Glomerular visceral epithelial cell (primary cell): ENCODE measurements around the gene OR2J3.
"Not testable (repeated sequence)": the region's sequence is repeated elsewhere in the genome, so short reads cannot be mapped to it uniquely, and the experiment has no call there.

Experiments used
- DNase-seq: peaks from one replicate; pipeline ENCODE4 v3.0.0-alpha.2; 2016; ENCODE audit errors: extremely low spot score

Gene OR2J3

DNA sequence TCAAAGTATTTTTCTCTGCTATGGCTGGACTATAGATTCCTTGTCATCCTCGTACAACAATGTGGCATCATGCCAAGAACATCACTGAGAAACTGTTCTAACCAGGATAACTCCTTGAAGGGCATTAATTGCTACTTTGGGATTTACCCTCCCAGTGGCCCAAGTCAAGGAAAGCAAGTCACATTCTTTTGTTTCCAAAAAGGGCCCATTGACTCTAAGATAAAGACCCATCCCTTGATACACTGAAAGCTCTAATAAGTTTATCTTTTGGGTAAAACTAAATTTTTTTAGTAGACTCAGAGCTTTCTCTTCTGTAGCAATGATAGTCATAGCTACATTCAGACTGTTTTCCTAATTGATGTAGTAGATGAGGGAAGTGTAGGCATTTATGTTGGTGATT, at the start of gene OR2J3:
Gene OR2J3 (plus strand): TSS at position 301 of the 400 bp plus-strand sequence. CDS start 3,833 bp downstream, outside the sequence.
- no peak for DNase-seq

DNA sequence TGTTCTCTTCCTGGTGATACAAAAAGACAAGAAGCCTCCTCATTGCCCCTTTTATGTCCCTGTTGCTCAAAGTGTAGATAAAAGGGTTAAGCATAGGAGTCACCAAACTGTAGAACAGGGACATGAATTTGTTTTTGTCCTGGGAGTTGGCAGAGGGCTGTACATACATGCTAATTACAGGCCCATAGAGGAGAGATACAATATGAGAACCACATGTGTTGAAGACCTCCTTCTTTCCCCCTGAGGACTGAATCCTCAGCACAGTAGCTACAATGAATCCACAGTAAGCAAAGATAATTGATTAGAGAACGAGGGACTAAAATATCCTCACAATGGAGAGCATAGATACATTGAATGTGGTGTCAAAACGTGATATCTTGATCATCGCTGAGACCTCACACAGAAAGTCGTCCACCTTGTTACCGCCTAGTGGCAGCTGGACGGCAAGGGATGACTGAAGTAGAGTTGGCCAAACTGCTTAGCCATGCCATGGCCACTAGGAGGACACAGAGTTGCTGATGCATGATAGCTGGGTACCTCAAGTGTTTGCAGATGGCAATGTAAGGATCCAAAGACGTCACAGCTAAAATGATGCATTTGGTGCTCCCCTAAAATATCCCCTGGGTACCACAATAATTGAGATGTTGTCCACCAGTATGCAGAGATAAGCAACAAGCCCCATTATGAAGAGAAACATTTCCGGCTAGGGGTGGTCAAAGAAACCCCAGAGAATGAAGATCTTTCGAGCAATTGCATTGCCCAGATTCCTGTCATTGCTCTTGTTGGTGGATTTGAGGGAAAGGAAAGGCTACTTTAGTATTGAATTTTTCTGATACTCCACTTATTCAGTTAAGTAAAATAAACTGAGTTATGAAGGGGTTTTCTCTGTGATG, 35.8 kb upstream of the OR2J3 start:
- peak; percentile 26 for DNase-seq

DNA sequence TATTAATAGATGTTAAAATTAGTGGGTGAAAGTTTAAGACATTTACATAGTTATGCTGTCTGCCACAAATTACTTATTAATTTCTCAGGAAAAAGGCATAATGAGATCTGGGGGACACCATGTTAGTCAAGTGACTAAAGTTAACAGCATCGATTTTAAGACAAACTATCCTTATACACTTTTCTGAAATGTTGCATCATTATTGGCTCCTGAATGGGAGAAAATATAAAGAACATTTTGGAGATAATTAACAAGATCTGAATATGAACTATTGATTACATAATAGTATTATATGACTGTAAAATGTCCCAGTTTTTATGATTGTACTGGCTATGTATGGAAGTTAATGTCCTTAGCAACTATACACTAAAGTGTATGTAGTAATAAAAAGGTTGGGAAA, 28.7 kb upstream of the OR2J3 start:
- no peak for DNase-seq

DNA sequence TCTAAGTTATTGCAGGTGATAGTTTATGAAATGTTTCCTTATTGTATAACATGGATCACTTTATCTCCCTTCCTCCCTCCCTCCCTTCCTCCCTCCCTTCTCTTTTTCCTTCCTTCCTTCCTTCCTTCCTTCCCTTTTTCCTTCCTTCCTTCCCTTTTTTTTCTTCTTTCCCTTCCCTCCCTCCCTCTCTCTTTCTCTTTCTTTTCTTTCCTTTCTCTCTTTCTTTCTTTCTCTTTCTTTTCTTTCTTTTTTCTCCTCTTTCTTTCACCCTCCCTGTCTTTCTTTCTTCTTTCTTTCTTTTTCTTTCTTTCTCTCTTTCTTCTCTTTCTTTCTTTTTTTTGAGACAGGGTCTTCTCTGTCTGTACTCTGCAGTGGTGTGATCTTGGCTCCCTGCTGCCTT, 26.5 kb upstream of the OR2J3 start:
- DNase-seq, result no peak

DNA sequence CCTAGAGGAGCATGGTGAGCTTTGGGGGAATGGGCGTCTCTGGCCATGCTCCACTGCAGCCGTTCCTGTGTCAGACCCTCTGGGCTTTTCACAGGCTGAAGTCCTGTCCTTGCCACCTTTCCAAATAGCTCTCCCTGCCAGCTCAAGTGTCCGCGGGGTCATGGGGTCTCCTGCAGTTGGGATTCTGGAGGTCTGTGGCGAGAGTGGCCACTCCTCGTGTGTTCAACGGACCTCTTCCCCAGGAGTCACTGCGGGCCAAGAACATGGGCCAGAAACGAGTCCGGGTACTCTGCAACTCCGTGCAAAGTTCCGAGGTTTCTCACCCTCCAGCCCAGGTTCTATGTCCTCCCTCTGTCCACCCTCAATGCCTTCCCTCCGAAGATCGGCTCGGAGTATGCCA, 25.4 kb upstream of the OR2J3 start:
- DNase-seq, result no peak

DNA sequence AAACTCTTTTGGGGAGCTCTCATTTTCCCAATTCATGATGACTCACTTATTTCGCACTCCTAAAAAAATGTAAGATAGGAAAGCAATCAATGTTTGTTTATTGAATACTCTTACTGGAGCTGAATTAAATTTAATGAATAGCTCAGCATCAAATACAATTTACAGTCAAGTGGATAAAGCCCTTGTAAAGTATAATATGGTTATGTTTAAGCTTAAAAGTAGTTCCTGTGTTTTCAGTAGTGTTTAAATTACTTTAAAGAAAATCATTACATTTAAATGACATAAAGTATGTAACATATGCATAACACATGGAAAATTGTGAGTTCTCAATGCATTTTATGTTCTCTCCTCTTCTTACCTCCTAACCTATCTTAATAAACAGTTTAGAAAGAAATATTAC, 20.6 kb upstream of the OR2J3 start, which contains the start of gene OR2B3:
Gene OR2B3 (minus strand): TSS at position 101 of the 400 bp plus-strand sequence. CDS start 65 bp downstream, at position 36.
- no peak for DNase-seq

DNA sequence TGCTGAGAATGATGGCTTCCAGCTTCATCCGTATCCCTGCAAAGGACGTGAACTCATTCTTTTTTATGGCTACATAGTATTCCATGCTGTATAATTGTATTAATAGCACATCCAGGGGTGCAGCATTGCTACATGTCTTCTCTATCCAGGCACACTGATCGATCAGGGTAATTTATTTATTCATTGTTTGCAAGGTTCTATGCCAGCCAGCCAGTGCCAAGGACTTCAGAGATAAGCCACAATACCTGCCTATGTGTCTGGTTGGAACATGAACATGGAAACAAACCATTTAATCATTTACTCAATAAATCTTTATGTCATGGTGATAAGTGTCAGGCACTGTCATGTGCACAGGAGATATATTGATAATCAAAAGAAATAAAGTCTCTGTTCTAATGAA, 14.9 kb upstream of the OR2J3 start:
- DNase-seq, result no peak

DNA sequence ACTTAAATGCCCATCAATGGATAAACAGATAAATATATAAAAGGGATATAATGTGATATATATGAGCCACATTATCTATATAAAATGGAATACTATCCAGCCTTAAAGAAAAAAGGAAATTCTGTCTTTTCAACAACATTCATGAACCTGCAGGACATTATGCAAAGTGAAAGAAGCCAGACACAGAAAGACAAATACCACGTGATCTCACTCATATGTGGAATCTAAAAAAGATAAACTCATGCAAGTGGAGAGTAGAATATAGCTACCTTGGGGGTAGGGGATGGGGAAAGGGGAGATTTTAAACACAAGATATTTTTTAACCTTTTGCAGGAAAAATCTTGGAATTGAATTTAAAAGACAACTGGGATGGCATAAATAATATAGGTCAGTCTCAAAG, 10.1 kb upstream of the OR2J3 start:
- DNase-seq, result no peak

DNA sequence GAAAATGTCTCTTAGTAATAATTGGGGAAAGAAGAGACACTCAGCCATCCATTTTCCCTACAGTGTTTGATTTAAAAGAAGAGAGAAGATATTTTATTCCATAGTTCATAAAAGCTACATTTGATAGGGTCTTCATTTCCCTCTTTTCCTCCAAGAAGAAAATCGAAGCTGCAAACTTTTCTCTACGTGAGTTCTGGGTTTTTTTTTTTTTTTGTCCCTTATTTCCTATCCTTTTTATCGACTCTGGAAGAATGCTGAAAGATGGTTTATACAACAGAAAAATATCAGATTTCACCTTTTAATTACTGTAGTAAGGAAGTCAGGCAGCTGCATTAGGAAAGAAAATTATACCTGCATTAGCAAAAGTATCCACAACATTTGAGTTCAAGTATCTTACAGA, 8.7 kb upstream of the OR2J3 start, which contains the start of gene OR2J1:
Gene OR2J1 (plus strand): TSS at position 301 of the 400 bp plus-strand sequence. CDS start 1,453 bp downstream, outside the sequence.
- DNase-seq, result no peak

DNA sequence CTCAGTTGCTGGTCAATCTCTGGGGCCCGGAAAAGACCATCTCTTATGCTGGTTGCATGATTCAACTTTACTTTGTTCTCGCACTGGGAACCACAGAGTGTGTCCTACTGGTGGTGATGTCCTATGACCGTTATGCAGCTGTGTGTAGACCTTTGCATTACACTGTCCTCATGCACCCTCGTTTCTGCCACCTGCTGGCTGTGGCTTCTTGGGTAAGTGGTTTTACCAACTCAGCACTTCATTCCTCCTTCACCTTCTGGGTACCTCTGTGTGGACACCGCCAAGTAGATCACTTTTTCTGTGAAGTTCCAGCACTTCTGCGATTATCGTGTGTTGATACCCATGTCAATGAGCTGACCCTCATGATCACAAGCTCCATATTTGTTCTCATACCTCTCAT, 4.3 kb downstream of the OR2J3 start:
- no peak for DNase-seq

DNA sequence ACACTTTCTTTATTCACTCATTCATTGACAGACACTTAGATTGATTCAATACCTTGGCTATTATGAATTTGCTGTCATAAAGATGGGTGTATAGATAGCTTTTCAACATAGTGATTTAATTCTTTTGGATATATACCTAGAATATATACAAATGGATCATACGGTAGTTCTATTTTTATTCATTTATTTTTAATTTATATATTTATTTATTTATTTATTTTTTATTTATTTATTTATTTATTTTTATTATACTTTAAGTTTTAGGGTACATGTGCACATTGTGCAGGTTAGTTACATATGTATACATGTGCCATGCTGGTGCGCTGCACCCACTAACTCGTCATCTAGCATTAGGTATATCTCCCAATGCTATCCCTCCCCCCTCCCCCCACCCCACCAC, 7.1 kb downstream of the OR2J3 start:
- DNase-seq, result not testable (repeated sequence)

DNA sequence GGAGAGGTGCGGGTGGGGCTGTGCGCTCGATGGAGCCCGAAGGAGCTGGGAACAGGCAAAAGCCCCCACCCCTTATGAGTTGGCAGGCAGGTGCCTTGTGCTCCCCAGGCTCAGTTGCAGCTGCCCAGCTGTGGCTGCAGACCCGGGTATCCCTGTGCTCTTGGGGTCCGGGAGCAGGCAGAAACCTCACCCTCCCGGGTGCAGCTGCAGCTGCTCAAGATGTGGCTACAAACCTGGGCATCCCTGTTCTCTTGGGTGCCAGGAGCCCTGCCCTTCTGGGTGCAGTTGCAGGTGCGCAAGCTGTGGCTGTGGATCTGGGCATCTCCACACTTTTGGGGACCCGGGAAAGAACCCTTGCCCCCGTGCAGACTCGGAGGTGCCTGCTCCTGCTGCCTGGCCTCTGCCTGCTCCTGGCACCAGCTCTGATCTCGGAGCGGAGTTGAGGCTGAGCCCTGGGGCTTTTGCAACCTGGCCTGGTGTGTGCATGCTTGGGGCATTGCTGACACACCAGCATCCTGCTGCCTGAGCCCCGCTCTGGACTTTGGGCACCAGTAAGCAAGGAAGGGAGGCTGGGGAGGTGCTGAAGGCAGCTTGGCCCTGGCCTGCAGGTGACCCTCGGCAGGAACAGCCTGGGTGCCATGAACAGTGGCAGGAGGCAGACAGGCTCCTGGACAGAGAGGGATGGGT, 21.6 kb downstream of the OR2J3 start:
- no peak for DNase-seq

DNA sequence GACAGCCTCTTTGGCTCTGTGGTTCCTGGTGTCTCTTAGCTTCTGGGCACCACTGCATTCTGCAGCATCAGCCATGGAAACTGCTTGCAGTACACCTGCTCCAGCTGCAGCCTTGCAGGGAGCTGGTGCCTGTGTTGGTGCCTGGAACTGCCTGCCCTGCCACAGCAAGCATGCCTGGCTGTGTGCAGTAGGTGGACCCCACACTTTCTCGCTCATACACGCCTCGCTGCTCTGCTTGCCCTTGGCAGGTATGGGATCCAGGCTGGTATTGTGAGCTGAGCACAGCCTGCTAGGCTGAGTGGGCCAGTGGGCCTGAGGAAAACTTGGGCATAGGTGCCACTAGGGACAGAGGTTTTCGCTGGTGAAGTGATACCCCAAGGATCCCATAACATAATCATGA, 22.8 kb downstream of the OR2J3 start:
- DNase-seq, result no peak

DNA sequence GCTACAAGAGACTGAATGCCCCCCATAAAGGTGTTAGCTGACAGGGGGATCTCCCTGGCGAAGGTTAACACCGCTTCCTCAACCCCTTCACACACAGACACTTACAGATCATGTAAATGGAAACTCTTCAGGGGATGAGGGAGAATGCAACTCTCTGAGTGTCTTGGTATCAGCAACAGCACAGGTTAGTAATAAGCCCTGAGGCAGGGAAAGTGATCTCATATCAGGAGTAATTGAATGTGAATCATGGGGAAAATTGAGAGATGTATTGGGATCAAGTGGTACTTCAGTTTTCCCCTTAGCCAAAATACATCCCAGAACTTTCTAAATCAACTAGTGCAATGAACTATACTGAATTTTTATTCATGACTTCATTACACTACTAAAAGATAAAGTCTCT, 23.8 kb downstream of the OR2J3 start:
- DNase-seq, result no peak

DNA sequence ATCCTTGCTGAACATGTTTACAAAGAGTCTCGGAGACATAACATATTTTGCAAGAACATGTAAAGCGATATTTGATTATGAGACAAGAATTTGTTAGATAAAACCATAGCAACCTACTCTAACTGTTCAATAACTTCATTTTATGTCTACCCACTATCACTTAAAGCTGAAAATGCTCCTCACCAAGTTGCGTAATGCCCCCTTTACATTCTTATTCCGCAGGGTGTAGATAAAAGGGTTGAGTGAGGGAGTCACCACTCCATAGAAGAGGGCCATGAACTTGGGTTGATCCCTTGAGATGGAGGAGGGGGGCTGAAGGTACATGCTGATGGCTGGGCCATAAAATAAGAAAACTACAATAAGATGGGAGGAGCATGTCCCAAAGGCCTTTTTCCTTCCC, 29.9 kb downstream of the OR2J3 start:
- DNase-seq, result no peak

DNA sequence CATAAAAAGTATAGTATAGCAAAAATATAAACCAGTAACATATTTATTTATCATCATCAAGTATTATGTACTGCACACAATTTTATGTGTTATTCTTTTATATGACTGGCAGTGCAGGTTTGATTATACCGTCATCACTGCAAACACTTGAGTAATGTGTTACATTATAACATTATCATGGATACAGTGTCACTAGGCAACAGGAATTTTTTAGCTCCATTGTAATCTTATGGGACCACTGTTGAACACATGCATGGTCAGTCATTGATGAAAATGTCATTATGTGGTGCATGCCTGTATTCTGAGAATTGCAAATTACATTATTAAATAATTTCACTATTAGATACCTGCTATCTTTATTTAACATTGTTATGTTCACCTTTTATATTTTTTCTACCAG, 33.7 kb downstream of the OR2J3 start:
- peak; percentile 70 for DNase-seq

DNA sequence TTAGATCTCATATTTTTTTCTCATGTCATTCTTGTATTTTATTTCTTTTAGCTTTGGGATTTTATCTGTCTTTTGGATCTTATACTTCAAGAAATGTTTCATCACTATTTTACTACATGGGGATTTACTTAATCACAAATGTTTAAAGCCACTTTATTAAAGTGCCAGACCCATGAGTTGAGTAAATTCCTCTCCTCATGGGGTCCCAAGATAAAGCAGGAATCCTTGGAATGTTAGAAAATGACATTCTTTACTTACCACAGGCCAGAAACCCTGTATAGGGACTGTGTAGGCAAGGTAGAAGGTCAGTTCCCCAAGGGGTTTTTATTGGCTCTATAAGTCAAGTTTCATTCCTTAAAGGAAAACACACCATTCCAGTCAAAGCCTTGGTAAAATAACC, 34.5 kb downstream of the OR2J3 start:
- peak; percentile 84 for DNase-seq

DNA sequence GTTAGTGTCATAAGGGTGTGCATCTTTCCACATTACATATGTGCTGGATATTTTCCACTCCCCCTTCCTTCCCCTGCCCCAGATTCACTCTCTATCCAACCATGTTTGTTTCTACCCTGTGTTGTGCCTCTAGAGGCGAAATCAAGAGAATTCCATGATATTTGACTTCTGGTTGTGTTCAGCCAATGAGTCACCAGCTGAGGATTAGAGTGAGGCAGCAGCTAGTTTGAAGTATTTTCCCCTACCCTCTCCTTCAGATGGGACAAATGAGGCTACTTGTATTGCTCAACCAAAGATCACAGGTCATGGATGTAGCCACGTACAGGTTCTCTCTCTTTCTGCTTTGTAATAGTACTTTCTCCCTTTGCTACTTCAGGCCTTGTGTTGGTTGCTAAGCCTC, 38.3 kb downstream of the OR2J3 start:
- DNase-seq, result peak; percentile 24

DNA sequence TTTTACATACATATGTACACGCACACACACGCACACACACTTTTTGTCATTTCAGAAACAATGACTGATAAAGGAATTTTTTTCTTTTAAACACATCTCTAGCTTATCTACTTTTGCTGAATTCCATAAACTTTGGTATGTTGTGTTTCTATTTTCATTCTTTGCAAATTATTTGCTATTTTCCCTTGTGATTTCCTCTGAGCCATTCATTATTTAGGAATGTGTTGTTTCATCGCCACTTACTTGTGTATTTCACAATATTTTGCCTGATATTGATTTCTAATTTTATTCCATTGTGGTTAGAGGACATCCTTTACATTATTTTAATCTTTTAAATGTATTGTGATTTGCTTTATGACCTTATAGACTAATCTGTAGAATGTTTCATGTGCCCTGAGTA, 39.2 kb downstream of the OR2J3 start:
- DNase-seq, result no peak

DNA sequence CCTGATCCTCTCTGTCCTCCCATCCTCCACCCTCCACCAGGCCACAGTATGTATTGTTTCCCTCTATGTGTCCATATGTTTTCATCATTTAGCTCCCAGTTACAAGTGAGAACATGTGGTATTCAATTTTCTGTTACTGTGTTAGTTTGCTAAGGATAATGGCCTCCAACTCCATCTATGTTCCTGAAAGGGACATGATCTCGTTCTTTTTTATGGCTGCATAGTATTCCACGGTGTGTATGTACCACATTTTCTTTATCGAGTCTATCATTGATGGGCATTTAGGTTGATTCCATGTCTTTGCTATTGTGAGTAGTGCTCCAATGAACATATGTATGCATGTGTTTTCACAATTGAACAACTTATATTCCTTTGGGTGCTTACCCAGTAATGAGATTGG, 41.6 kb downstream of the OR2J3 start:
- not testable (repeated sequence) for DNase-seq

DNA sequence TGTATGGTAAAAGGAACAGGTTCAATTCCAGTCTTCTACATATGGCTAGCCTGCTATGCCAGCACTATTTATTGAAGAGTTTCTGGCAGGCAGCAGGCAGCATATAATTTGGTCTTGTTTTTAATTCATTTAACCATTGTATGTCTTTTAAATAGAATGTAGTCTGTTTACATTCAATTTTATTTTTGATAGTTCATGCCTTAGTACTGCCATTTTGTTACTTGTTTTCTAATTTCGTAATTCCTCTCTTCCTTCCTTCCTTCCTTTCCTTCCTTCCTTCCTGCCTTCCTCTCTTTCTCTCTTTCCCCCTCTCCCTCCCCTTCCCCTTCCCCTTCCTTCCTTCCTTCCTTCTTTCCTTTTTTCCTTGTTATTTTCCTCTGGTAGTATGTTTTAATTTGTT, 45.2 kb downstream of the OR2J3 start:
- DNase-seq, result no peak

DNA sequence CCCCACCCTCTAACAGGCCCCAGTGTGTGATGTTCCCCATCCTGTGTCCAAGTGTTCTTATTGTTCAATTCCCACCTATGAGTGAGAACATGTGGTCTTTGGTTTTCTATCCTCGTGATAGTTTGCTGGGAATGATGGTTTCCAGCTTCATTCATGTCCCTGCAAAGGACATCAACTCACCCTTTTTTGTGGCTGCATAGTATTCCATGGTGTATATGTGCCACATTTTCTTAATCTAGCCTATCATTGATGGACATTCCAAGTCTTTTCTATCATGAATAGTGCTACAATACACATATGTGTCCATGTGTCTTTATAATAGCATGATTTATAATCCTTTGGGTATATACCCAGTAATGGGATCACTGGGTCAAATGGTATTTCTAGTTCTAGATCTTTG, 47.3 kb downstream of the OR2J3 start:
- not testable (repeated sequence) for DNase-seq

DNA sequence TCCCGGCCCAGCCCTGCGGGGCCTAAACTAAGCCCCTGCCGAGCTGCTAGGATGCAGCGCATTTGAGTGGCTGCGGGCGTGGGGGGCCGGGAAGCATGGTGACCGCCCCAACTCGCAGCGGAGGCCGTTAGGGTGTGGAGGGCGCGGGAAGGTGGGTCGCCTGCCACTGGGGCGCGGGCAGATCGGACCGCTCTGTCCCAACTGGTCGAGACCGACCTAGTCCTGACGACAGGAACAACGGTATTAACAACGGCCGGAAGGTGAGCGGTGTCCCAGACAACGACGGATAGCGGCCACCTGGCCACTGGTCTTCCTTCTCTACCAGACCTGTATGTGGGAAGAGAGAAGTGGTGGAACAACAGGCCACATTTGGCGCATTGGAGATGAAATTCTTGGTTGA, 52.1 kb downstream of the OR2J3 start:
- not testable (repeated sequence) for DNase-seq
